H1 (cell line): ENCODE data around the gene MACROD2. TPM values are rescaled to one million over a fixed set of nuclear protein-coding genes. Genes with fewer than 3 reads are reported as not detected.

Source experiments
- ASH2L ChIP-seq: fragments of 200-600, 300-600 bp; sonication (generic); IDR thresholded peaks from one replicate; pipeline ENCODE4 v1.7.1; 2017; ENCODE audit warnings: low read length
- ATF2 ChIP-seq: IDR thresholded peaks from 2 replicates; pipeline ENCODE4 v1.6.1; 2012; ENCODE audit warnings: low read length, inconsistent platforms
- KDM5A ChIP-seq: fragments of 200-600 bp; IDR thresholded peaks from 2 replicates; pipeline ENCODE4 v1.7.1; 2012; ENCODE audit warnings: mild to moderate bottlenecking, low read length, inconsistent platforms, mixed read lengths
- RFX5 ChIP-seq: IDR thresholded peaks from 2 replicates; pipeline ENCODE4 v1.6.1; 2011; ENCODE audit warnings: low read depth, low read length, improper control_type of control experiment, borderline replicate concordance
- polyA plus RNA-seq, 7 experiments: library from polyadenylated mRNA; depleted of rRNA in 3 of 7; stranded (reverse) in 5 of 7; unstranded in 2 of 7; fragments of >200 nt in 5 of 7; fragments of 200-250 nt in 2 of 7; gene quantifications; 1 replicate in 5 of 7; 2 replicates in 1 of 7; 4 replicates in 1 of 7; pipeline versions ENCODE4 v1.2.1 to v1.2.3, GENCODE V29; 2011 to 2013; ENCODE audit warnings: missing spikeins in 2 of 7, mixed read lengths in 2 of 7
- total RNA-seq: library from RNA; stranded (reverse); fragmentation: NEBNext Ultra II Directional; extraction: Animal tissue kit (Norgen Biotek cat#: 25700); gene quantifications from 2 replicates; pipeline ENCODE4 v1.2.1, GENCODE V29; 2021

Gene MACROD2
- total and polyA plus RNA-seq, 2 of the 8 experiments (the other 6 are each of a cell fraction or from before 2014, with no cell fraction given) = 0.70 to 3.9 TPM

DNA sequence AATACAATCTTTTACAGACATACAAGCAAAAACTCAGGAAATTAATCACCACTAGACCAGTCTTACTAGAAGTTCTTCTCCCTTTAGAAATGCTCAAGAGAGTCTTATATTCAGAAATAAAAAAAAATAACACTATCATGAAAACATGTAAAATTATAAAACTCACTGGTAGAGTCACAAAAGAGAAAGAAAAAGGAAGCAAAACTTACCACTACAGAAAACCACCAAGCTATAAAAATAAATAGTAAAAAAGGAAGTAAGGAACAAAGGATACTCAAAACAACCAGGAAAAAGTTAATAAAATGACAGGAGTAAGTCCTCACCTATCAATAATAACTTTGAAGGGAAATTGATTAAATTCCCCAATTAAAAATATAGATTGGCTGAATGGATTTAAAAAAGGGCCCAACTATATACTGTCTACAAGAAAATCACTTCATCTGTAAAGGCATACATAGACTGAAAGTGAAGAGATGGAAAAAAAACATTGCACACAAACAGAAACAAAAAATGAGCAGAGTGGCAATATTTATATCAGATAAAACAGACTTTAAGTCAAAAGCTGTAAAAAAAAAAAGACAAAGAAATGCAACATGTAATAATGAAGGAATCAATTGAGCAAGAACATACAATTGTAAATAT, 2088.4 kb downstream of the MACROD2 start (continued):
- TF ChIP-seq ASH2L (no peak), KDM5A (no peak), RFX5 (no peak), ATF2 (no peak)
